ENCODE data around the gene ADM2. TPM values are rescaled to one million over a fixed set of nuclear protein-coding genes. Genes with fewer than 3 reads are reported as not detected.

The ADM2 gene
- total and polyA plus RNA-seq, 2 of the 13 experiments (the other 11 are each of a cell fraction or from before 2014, with no cell fraction given): 1.2 to 3.0 TPM

DNA sequence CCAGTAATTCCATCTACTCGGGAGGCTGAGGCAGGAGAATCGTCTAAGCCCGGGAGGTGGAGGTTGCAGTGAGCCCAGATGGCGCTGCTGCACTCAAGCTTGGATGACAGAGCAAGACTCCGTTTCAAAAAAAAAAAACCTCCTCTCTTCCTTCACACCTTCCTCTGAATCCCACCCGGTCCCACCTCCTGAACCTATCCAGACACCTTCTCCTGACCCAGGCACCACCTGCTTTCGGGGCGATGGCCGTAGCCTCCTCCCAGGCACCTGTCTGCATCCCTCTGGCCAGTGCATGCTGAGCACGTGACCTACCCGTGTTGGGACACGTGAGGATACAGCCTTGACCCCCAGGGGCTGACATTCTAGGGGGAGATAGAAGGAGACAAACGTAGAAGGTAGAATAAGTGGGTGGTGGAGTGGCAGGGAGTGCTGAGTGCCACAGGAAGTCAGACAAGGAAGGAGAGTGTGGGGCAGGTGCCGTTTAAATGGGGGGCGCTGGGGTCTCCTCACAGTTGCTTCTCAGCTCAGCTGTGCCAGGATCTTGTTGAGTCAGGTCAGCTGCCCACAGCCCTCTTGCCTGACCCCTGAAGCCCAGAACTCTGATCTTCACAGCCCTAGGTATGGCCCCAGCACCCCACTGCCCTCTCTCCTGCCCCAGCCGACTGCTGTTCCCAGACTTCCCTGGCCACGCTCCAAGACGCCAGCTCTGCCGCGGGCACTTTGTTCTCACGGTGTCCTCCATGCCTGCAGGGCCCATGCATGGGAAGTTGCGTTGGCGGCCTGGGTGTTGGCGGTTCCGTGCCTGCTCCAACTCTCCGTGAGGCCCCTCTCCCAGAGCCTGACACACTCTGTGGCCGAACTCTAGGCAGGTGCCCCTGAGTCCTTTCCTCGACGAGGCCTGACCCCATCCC lies 4.1 kb downstream of the ADM2 start (continued):
- TF ChIP-seq, protein P1, sequence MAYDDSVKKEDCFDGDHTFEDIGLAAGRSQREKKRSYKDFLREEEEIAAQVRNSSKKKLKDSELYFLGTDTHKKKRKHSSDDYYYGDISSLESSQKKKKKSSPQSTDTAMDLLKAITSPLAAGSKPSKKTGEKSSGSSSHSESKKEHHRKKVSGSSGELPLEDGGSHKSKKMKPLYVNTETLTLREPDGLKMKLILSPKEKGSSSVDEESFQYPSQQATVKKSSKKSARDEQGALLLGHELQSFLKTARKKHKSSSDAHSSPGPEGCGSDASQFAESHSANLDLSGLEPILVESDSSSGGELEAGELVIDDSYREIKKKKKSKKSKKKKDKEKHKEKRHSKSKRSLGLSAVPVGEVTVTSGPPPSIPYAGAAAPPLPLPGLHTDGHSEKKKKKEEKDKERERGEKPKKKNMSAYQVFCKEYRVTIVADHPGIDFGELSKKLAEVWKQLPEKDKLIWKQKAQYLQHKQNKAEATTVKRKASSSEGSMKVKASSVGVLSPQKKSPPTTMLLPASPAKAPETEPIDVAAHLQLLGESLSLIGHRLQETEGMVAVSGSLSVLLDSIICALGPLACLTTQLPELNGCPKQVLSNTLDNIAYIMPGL (CRISPR knock-in tag; IDR thresholded peaks at IDR 0.05; ENCODE audit: borderline replicate concordance in 1 of 2, low read depth in 1 of 2): peak; percentile 22 to 59; a peak in 2 of 4 replicates
- peak; percentile 17; the same call in 1 of the 2 replicates for TF ChIP-seq ZNF143 (CRISPR knock-in tag; IDR thresholded peaks at IDR 0.05)
- TF ChIP-seq, protein P2, sequence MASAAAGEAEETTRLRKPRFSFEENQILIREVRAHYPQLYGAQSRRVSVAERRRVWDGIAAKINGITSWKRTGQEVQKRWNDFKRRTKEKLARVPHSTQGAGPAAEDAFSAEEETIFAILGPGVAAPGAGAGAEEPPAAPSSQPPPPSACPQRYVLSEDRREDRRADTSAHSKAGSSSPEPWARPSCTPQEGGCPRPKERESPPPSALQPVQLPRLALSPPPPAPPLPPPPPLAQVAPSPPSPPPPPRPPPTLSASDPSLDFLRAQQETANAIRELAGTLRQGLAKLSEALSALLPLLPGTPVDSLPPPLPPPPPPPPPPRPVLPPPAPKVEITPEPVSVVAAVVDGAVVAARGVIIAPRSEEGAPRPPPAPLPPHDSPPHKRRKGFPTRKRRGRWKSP (CRISPR knock-in tag; IDR thresholded peaks at IDR 0.05): no peak; the same call in 1 of the 2 replicates
- TF ChIP-seq, protein P3, sequence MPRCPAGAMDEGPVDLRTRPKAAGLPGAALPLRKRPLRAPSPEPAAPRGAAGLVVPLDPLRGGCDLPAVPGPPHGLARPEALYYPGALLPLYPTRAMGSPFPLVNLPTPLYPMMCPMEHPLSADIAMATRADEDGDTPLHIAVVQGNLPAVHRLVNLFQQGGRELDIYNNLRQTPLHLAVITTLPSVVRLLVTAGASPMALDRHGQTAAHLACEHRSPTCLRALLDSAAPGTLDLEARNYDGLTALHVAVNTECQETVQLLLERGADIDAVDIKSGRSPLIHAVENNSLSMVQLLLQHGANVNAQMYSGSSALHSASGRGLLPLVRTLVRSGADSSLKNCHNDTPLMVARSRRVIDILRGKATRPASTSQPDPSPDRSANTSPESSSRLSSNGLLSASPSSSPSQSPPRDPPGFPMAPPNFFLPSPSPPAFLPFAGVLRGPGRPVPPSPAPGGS (CRISPR knock-in tag; IDR thresholded peaks at IDR 0.05): no peak
- TF ChIP-seq HES4 (CRISPR knock-in tag; IDR thresholded peaks at IDR 0.05; ENCODE audit: borderline replicate concordance): 0 out of 2 replicates have a peak, but pooled peaks have one; percentile 39
- no peak for TF ChIP-seq ZNF3 (CRISPR knock-in tag; IDR thresholded peaks at IDR 0.05)
- TF ChIP-seq, protein P4, sequence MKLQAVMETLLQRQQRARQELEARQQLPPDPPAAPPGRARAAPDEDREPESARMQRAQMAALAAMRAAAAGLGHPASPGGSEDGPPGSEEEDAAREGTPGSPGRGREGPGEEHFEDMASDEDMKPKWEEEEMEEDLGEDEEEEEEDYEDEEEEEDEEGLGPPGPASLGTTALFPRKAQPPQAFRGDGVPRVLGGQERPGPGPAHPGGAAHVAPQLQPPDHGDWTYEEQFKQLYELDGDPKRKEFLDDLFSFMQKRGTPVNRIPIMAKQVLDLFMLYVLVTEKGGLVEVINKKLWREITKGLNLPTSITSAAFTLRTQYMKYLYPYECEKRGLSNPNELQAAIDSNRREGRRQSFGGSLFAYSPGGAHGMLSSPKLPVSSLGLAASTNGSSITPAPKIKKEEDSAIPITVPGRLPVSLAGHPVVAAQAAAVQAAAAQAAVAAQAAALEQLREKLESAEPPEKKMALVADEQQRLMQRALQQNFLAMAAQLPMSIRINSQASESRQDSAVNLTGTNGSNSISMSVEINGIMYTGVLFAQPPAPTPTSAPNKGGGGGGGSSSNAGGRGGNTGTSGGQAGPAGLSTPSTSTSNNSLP (IDR thresholded peaks at IDR 0.05; ENCODE audit: low read depth, low read length): no peak
- TF ChIP-seq NR2F2 (IDR thresholded peaks at IDR 0.05; ENCODE audit: borderline replicate concordance, low read depth): no peak
- TF ChIP-seq, protein P5, sequence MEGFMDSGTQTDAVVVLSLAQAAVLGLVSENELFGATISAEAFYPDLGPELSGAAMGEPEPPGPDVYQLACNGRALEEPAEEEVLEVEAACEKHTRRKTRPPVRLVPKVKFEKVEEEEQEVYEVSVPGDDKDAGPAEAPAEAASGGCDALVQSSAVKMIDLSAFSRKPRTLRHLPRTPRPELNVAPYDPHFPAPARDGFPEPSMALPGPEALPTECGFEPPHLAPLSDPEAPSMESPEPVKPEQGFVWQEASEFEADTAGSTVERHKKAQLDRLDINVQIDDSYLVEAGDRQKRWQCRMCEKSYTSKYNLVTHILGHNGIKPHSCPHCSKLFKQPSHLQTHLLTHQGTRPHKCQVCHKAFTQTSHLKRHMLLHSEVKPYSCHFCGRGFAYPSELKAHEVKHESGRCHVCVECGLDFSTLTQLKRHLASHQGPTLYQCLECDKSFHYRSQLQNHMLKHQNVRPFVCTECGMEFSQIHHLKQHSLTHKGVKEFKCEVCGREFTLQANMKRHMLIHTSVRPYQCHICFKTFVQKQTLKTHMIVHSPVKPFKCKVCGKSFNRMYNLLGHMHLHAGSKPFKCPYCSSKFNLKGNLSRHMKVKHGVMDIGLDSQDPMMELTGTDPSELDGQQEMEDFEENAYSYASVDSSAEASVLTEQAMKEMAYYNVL (CRISPR knock-in tag; IDR thresholded peaks at IDR 0.05; ENCODE audit: borderline replicate concordance): no peak
- TF ChIP-seq EHMT2 (IDR thresholded peaks at IDR 0.05; ENCODE audit: borderline replicate concordance, low read depth, low read length): no peak
- TF ChIP-seq WIZ (CRISPR knock-in tag; IDR thresholded peaks at IDR 0.05): 0 out of 2 replicates have a peak, but pooled peaks have one; percentile 52
- TF ChIP-seq MYC (CRISPR knock-in tag; IDR thresholded peaks at IDR 0.05; ENCODE audit: borderline replicate concordance): peak; percentile 67; the same call in 1 of the 2 replicates
- TF ChIP-seq ZSCAN29 (CRISPR knock-in tag; conservative IDR thresholded peaks at IDR 0.05): no peak
- TF ChIP-seq ZFP37 (CRISPR knock-in tag; IDR thresholded peaks at IDR 0.05; ENCODE audit: borderline replicate concordance): no peak
- no peak for TF ChIP-seq TRIM24 (CRISPR knock-in tag; IDR thresholded peaks at IDR 0.05)
- TF ChIP-seq ZNF720 (CRISPR knock-in tag; IDR thresholded peaks at IDR 0.05): no peak
- no peak for TF ChIP-seq MAFF (IDR thresholded peaks at IDR 0.05; ENCODE audit: low read depth, low read length)
- TF ChIP-seq, protein P6, sequence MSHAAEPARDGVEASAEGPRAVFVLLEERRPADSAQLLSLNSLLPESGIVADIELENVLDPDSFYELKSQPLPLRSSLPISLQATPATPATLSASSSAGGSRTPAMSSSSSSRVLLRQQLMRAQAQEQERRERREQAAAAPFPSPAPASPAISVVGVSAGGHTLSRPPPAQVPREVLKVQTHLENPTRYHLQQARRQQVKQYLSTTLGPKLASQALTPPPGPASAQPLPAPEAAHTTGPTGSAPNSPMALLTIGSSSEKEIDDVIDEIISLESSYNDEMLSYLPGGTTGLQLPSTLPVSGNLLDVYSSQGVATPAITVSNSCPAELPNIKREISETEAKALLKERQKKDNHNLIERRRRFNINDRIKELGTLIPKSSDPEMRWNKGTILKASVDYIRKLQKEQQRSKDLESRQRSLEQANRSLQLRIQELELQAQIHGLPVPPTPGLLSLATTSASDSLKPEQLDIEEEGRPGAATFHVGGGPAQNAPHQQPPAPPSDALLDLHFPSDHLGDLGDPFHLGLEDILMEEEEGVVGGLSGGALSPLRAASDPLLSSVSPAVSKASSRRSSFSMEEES (CRISPR knock-in tag; IDR thresholded peaks at IDR 0.05): peak; percentile 90

All from HepG2 (cell line).